Stomach (tissue), 4 donors: ENCODE data around the gene FANCB.

Experiments
- CTCF ChIP-seq, 7 experiments: fragments of 450-650 bp in 4 of 7; fragments of 200-600 bp in 3 of 7; sonication (generic) in 3 of 7; IDR thresholded peaks; one replicate each; pipeline ENCODE4 v1.5.1; 2016 to 2019; ENCODE audit warnings: antibody characterized with exemption in 7 of 7, control low read depth in 2 of 7, mild to moderate bottlenecking in 1 of 7
- POLR2A ChIP-seq, 4 donors: fragments of 450-650 bp; IDR thresholded peaks; one replicate each; pipeline ENCODE4 v1.6.1; 2016; ENCODE audit warnings: antibody characterized with exemption in 4 of 4, control low read depth in 2 of 4, mild to moderate bottlenecking in 1 of 4, moderate library complexity in 1 of 4

GRCh38 chrX:14883826-14884225, 11.0 kb upstream of the FANCB start:
- no peak for TF ChIP-seq POLR2A (IDR thresholded peaks at IDR 0.05)
- TF ChIP-seq CTCF (IDR thresholded peaks at IDR 0.05) = no peak
